Cerebellar nuclear complex (tissue), 1 donor: ENCODE results near the gene TRH.

Experiments used
- DNase-seq, 2 experiments: peaks; one replicate each; lab custom pipeline; 2025; lab: John Stamatoyannopoulos, UW

The TRH gene

DNA sequence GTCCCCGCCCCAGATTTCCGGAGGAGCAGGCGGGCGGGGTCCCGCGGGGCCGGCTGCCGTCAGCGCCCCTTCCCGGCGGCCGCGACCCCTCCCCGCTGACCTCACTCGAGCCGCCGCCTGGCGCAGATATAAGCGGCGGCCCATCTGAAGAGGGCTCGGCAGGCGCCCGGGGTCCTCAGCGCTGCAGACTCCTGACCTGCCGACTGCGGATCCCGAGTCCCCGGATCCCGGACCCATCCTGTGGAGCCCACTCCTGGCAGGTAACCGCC lies at the start of gene TRH:
Gene TRH, plus strand, starts transcription at position 157 of the 269 bp plus-strand sequence. CDS start 1,097 bp downstream, outside the sequence.
- DNase-seq: no peak

- DNase-seq: no peak
Measured at GRCh38 chr3:129927072-129927471, 47.4 kb upstream of the TRH start.

GRCh38 chr3:129929383-129929782 lies 45.1 kb upstream of the TRH start:
- no peak for DNase-seq

GRCh38 chr3:129933471-129933870 lies 41.0 kb upstream of the TRH start:
- no peak for DNase-seq

GRCh38 chr3:129934234-129935123 lies 40.0 kb upstream of the TRH start:
- no peak for DNase-seq

GRCh38 chr3:129936757-129937156 lies 37.8 kb upstream of the TRH start:
- no peak for DNase-seq

GRCh38 chr3:129937717-129938116 lies 36.8 kb upstream of the TRH start:
- no peak for DNase-seq

GRCh38 chr3:129938140-129938930 lies 36.2 kb upstream of the TRH start:
- DNase-seq: no peak

DNA sequence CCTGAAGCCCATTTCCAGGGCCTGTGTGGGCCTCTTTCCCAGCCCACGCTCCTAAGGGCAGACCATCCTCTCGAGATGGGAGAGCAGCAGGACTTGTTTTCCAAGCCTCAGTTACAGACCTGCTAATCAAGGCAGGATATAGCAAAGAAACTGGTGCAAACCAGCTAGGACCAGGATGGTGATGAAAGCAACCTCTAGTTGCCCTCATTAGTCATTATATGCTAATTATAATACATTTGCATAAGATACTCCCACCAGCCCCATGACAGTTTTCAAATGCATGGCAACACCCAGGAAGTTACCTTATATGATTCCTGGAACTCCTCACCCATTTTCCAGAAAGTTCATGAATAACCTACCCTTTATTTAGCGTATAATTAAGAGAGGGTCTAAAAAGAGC lies 34.4 kb upstream of the TRH start:
- DNase-seq: no peak

DNA sequence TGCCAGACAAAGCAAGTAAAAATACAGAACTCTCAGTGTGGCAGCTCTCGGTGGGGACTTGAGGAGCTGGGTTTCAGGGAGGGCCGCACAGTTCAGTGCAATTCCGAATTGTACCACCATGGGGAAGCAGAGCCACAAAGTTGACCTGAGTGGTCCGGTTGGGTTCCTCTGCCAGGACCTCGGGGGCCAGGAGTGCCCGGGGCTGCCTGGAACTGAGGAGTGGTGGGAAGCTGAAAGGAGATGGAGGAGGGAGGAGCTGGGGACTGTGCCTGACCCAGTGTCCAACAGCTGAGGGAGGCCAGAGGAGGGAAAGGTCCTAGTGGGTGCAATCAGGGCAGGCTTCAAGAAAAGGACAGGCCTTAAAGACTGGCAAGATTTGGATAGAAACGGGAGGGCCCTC lies 32.2 kb upstream of the TRH start:
- peak in 1 of 2 experiments; percentile 13 for DNase-seq

GRCh38 chr3:129943020-129943419 lies 31.5 kb upstream of the TRH start:
- DNase-seq: no peak

DNA sequence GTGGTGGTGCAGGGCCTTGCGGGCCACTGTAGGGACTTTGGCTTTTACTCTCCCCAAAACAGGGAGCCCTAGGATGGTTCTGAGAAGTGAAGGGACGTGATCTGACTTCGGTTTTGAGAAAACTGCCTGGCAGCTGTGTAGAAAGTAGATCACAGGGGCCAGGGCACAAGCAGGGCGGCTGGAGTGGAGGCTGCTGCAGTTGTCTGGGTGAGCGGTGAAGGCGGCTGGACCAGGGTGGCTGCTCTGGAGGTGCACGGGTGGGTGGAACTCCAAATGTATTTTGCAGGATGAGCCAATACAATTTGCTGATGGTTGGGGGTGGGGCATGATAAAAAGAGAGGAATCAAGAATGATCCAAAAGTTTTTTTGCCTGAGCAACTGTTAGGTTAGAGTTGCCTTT lies 29.8 kb upstream of the TRH start:
- DNase-seq: no peak

GRCh38 chr3:129947538-129948240 lies 26.8 kb upstream of the TRH start:
- DNase-seq: no peak

DNA sequence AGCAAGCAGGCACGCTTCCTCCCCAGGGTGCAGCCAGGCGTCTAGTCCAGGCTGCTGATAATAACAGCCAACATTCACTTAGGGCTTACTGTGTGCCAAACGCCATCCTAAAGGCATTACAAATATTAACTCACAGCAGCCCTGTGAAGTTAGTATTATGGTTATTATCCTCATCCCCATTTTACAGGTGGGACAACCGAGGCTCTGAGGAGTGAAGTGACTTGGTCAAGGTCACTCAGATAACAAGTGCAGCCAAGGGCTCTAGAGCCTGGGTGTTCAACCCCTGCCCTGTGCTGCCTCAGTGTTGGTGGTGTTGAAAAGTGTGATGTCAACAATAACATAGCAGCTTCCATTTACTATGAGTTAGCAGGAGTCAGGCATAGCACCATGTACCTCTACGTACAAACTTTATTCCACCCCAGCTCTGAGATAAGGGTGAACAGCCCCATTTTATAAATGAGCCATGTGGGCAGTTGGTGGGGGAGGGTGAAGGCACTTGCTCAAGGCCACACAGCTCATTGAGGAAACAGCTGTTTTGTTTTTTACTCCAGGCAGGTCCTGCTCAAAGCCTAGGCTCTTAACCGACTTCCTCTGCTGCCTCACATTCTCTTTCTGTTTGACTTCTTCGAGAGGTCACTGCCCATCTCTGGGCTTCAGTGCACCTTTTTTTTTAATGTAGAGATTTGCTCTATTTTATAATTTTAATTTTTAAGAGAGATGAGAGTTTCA lies 24.0 kb upstream of the TRH start:
- no peak for DNase-seq

- no peak for DNase-seq
Measured at GRCh38 chr3:129952556-129953355, 21.8 kb upstream of the TRH start.

- DNase-seq: no peak
Measured at GRCh38 chr3:129953621-129954020, 20.9 kb upstream of the TRH start.

DNA sequence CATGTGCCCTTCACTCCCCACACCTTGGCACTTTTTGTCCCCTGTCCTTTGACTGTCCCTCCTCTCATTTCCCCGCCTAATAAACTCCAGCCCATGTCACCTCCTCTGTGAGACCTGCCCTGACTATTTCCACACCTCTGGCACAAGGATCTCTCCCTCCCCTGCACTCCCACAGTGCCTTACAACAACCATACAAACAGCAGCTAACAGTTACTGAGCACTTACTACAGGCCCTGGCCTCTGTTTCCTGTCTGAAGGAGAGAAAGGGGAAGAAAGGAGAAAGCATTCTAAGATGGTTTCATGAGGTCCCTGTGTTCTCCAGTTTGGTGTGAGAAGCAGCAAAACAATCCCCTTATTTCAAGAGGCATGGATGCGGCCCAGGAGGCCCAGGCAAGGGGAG lies 20.0 kb upstream of the TRH start:
- DNase-seq: no peak

DNA sequence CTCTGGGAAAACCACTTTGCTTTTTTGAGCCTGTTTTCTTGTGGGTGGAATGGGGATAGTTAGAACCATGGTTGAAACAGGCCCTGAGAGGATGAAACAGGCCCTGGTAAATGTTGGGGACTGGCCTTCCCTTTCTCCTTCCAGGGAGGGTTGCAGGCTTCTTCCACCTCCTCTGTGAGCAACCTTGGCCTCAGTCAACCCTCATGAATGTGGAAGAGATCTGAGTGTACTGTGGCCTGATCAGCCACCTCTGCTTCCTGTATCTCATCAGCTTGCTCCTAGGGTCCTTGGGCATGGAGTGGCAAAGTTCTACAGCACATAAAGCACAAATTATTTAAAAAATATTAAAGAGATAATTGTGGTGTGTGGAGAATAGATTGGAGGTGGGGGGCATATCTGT lies 17.6 kb upstream of the TRH start:
- no peak for DNase-seq

- no peak for DNase-seq
Measured at GRCh38 chr3:129958755-129959154, 15.8 kb upstream of the TRH start.

- DNase-seq: peak in 1 of 2 experiments; percentile 57
Measured at GRCh38 chr3:129961141-129961541, 13.4 kb upstream of the TRH start.

GRCh38 chr3:129962600-129962999 lies 11.9 kb upstream of the TRH start:
- DNase-seq: no peak
